Activated CD8-positive, alpha-beta memory T cell treated with anti-CD3 and anti-CD28 coated beads, Interleukin-2, amount 10 ng/mL, durations not matched to agents 7 days and 5 days (primary cell): Measurements from ENCODE around the gene TOR1B. TPM values are rescaled to one million over a fixed set of nuclear protein-coding genes. Genes with fewer than 3 reads are reported as not detected.
"Not testable (repeated sequence)": the region's sequence is repeated elsewhere in the genome, so short reads cannot be mapped to it uniquely, and the experiment has no call there.

Experiments used
- ATAC-seq: fragments of 150-1000 bp; cut with Tn5 transposase; one replicate; pipeline ENCODE4 v1.10.0; 2021; ENCODE audit warnings: moderate library complexity
- CTCF ChIA-PET: fragments of 350-600 bp; sonication (Branson Sonifier 250); formaldehyde crosslinking; loops from one replicate; lab custom pipeline; 2021; ENCODE audit warnings: antibody characterized with exemption; lab: Charles Lee
- DNase-seq: peaks from one replicate; pipeline ENCODE4 v3.0.0-alpha.2; 2020
- H3K27ac Mint-ChIP-seq: one replicate; pipeline ENCODE4 v1.8.0; 2021; ENCODE audit warnings: mild to moderate bottlenecking, mixed read lengths
- H3K27me3 Mint-ChIP-seq: one replicate; pipeline ENCODE4 v1.8.0; 2021; ENCODE audit warnings: mixed read lengths
- H3K36me3 Mint-ChIP-seq: one replicate; pipeline ENCODE4 v1.8.0; 2021; ENCODE audit warnings: mild to moderate bottlenecking, mixed read lengths
- H3K4me1 Mint-ChIP-seq: one replicate; pipeline ENCODE4 v1.8.0; 2021; ENCODE audit warnings: mixed read lengths
- H3K4me3 Mint-ChIP-seq: one replicate; pipeline ENCODE4 v1.8.0; 2021; ENCODE audit warnings: mild to moderate bottlenecking, moderate library complexity, mixed read lengths
- H3K9me3 Mint-ChIP-seq: one replicate; pipeline ENCODE4 v1.8.0; 2022; ENCODE audit warnings: low read depth, mixed read lengths
- total RNA-seq, 2 experiments: library from RNA; stranded (reverse); gene quantifications; one replicate each; pipeline ENCODE4 v1.2.3, GENCODE V29; 2021

TOR1B gene, protein sequence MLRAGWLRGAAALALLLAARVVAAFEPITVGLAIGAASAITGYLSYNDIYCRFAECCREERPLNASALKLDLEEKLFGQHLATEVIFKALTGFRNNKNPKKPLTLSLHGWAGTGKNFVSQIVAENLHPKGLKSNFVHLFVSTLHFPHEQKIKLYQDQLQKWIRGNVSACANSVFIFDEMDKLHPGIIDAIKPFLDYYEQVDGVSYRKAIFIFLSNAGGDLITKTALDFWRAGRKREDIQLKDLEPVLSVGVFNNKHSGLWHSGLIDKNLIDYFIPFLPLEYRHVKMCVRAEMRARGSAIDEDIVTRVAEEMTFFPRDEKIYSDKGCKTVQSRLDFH
- 10 to 100 TPM; 30.1 to 31.5 TPM for total RNA-seq

DNA sequence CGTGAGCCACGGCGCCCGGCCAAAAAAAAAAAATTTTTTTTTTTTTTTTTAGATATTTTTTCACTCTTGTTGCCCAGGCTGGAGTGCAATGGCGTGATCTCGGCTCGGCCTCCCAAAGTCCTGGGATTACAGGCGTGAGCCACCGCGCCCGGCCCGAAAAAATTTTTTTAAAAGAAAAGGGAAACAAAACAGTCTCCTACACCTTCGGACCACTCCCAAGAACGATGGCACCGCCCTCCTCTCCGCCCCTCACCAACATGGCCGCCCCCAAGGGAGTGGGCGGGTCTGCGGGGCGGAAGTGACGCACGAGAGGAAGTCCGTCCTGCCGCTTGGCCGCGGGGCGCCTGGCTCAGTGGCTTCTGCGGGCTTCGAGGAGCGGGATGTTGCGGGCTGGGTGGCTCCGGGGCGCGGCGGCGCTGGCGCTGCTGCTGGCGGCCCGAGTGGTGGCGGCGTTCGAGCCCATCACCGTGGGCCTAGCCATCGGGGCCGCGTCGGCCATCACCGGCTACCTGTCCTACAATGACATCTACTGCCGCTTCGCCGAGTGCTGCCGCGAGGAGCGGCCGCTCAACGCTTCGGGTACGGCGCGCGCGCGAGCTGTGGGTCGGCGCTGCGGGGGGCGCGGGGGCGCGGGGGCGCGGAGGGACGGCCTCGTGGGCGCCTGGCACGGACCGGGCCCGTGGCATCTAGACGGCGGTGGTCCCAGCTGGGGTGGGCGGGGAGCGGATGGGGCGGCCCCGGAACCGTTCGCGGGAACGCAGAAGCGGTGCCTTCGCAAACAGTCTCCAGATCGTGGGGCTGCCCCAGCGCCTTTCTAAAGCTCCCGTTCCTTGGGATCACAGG, at the start of gene TOR1B:
Gene TOR1B (plus strand): TSS at position 352 of the 843 bp plus-strand sequence. CDS start 29 bp downstream, at position 381.
- H3K9me3 Mint-ChIP-seq: no peaks in the 10 kb centered on the region

DNA sequence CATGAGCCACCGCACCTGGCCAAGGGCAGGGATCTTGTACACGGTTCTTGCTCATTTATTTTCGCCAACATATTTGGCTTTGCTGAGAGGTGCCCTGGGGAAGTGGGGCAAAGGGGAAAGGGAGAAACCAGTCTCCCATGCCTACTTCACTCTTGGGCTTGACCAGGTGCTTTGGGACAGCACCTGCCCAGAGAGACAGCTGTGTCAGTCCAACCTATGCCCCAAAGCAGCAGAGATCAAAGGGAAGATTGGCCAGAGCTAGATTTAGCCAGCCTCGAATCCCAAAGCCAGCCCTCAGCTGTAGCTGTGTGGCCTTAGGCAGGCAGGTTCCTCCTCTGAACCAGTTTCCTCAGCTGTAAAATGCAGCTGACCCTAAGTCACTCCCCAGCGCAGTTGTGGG, 47.8 kb upstream of the TOR1B start:
- CTCF ChIA-PET: interaction anchor here (1.1 to 5.1 kb wide), 5 partner anchors 9 to 29 kb away, joined by 3 to 25 read pairs (median 4); no protein-coding TSS in a partner anchor
- peaks cover 11% of the 10 kb centered on the region for H3K4me1 Mint-ChIP-seq
- peaks cover 22% of the 10 kb centered on the region for H3K27me3 Mint-ChIP-seq
- ATAC-seq (no peak), DNase-seq (no peak)
- no peaks in the 10 kb centered on the region for H3K36me3 Mint-ChIP-seq
- H3K4me3 Mint-ChIP-seq: no peak overlapping the region
- H3K9me3 Mint-ChIP-seq: no peaks in the 10 kb centered on the region
- H3K27ac Mint-ChIP-seq: no peak overlapping the region

More for the DNA sequence above, at the start of gene TOR1B:
- peaks cover 38% of the 10 kb centered on the region for H3K4me1 Mint-ChIP-seq
- H3K4me3 Mint-ChIP-seq: peak within 1 kb of the TSS; percentile 77
- peak; percentile 94 for ATAC-seq
- H3K27ac Mint-ChIP-seq: peak within 1 kb of the TSS; percentile 92
- H3K27me3 Mint-ChIP-seq: no peaks in the 10 kb centered on the region
- CTCF ChIA-PET: interaction anchor here (0.7 to 1.3 kb wide), 6 partner anchors 19 to 433 kb away, joined by 3 to 5 read pairs (median 3); no protein-coding TSS in a partner anchor
- peaks cover 29% of the 10 kb centered on the region for H3K36me3 Mint-ChIP-seq
- DNase-seq: peak; percentile 97

DNA sequence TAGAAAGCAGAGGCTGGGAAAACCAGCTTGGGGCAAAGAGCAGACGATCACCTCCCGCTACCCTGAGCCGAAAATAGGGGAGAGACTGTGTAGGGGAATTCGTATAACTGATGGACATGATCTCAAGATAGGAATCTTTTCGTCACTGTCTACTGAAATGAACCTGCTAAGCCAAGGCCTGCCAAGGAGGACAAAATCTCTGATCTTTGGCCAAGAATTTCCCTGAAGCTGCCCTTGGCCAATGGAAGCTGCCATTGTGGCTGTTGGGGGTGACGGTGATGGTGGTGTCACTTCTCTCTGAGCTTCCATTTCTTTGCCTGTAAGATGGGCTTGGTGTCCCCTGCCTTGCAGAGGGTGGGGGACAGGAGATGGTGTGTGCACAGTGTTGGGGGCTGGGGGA, 46.8 kb upstream of the TOR1B start:
- DNase-seq: no peak

DNA sequence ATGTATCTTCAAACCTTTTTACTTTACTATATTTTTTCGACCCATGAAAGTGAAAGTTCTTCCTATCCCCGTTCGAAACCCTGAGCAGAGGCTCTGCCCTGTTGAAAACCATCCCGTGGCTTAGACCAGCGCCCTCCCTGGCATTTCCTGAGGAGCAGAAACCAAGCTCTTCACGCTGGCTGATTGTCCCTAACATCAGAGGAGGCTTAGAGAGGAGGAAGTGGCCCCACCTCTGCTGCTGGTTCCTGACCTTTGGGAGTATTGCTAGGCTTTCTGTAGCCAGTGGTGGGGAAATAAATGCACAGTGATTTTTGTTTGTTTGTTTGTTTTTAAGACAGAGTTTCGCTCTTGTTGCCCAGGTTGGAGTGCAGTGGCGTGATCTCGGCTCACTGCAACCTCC, 45.9 kb upstream of the TOR1B start:
- no peak overlapping the region for H3K27ac Mint-ChIP-seq
- H3K4me3 Mint-ChIP-seq: no peak overlapping the region
- peaks cover 24% of the 10 kb centered on the region for H3K27me3 Mint-ChIP-seq
- H3K4me1 Mint-ChIP-seq: peaks cover 11% of the 10 kb centered on the region
- ATAC-seq (no peak), DNase-seq (no peak)
- H3K9me3 Mint-ChIP-seq: no peaks in the 10 kb centered on the region
- H3K36me3 Mint-ChIP-seq: no peaks in the 10 kb centered on the region
- CTCF ChIA-PET: interaction anchor here (5.1 kb wide), 1 partner anchor 19 kb away, joined by 25 read pairs; no protein-coding TSS in a partner anchor

More for the DNA sequence above, 46.8 kb upstream of the TOR1B start:
- CTCF ChIA-PET: interaction anchor here (1.3 to 5.1 kb wide), 3 partner anchors 10 to 28 kb away, joined by 3 to 25 read pairs (median 4); no protein-coding TSS in a partner anchor
- H3K27ac Mint-ChIP-seq: no peak overlapping the region
- no peak for ATAC-seq
- H3K4me3 Mint-ChIP-seq: no peak overlapping the region
- no peaks in the 10 kb centered on the region for H3K36me3 Mint-ChIP-seq
- no peaks in the 10 kb centered on the region for H3K9me3 Mint-ChIP-seq
- H3K27me3 Mint-ChIP-seq: peaks cover 22% of the 10 kb centered on the region
- peaks cover 11% of the 10 kb centered on the region for H3K4me1 Mint-ChIP-seq

DNA sequence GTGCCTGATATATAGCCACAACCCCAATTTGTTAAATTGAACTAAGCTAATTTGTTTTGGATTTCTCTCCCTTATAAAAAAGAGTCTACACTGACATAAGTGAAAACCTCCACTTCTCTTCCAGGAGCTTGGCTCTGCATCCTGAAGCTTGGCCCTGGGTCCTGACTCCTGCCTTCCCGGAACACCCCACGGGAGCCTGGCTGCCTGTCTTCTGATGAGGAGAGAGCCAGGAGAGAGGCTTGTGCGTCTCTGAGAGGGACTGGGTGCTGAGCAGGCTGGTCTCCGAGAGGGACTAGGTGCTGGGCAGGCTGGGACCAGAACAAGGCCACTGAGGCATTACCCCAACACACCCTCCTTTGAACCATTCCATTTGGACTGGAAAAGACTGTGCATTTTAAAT, 43.7 kb upstream of the TOR1B start:
- H3K9me3 Mint-ChIP-seq: no peaks in the 10 kb centered on the region
- CTCF ChIA-PET: interaction anchor here (1.2 to 1.4 kb wide), 2 partner anchors 21 to 31 kb away, joined by 3 read pairs; no protein-coding TSS in a partner anchor
- H3K4me3 Mint-ChIP-seq: no peak overlapping the region
- peaks cover 12% of the 10 kb centered on the region for H3K27me3 Mint-ChIP-seq
- no peak for ATAC-seq
- H3K4me1 Mint-ChIP-seq: peaks cover 8% of the 10 kb centered on the region
- DNase-seq: no peak
- H3K27ac Mint-ChIP-seq: no peak overlapping the region
- no peaks in the 10 kb centered on the region for H3K36me3 Mint-ChIP-seq

DNA sequence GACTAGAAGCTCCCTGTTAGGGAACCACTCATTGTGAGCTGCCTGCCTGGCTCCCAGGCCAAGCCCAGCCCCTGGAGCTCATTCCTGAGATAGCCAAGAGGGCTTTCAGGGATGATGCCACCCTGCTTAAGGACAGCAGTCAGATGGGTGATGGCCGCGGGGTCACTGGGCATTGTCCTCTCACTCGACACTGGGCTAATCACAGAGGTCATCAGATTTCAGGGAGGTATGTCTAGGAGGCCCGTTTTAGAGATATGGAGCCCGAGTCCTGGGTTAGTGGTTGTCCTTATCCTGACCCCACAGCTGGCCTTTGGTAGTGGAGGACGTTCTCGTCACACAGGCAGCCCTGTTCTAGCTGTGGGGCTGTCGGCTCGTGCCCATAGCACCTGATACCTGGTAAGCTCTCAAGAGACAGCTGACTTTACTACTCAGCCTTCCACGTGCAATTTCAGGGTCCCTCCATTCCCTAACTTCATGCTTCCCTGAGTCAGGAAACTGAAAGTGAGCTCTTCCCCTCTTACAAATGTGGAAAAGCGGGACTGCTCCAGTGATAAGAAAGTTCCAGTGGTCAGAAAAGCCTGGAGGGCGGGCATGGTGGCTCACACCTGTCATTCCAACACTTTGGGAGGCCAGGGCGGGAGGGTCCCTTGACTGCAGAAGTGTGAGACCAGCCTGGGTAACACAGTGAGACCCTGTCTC, 43.0 kb upstream of the TOR1B start:
- ATAC-seq: no peak
- H3K36me3 Mint-ChIP-seq: no peaks in the 10 kb centered on the region
- CTCF ChIA-PET: interaction anchor here (0.7 to 1.4 kb wide), 3 partner anchors 20 to 30 kb away, joined by 3 read pairs; no protein-coding TSS in a partner anchor
- H3K9me3 Mint-ChIP-seq: no peaks in the 10 kb centered on the region
- H3K4me1 Mint-ChIP-seq: peaks cover 8% of the 10 kb centered on the region
- no peak for DNase-seq
- no peak overlapping the region for H3K27ac Mint-ChIP-seq
- H3K27me3 Mint-ChIP-seq: peaks cover 12% of the 10 kb centered on the region
- no peak overlapping the region for H3K4me3 Mint-ChIP-seq

DNA sequence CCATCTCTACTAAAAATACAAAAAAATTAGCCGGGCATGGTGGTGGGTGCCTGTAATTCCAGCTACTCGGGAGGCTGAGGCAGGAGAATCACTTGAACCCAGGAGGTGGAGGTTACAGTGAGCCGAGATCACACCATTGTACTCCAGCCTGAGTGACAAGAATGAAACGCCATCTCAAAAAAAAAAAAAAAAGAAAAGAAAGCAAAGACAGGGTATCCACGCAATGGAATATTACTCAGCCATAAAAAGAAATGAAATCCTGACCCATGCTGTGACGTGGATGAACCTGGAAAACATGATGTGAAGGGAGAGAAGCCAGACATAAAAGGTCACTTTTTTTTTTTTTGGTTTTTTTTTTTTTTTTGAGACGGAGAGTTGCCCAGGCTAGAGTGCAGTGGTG, 42.2 kb upstream of the TOR1B start:
- ATAC-seq, H3K4me3 Mint-ChIP-seq, DNase-seq, H3K27ac Mint-ChIP-seq, H3K36me3 Mint-ChIP-seq, H3K9me3 Mint-ChIP-seq, H3K4me1 Mint-ChIP-seq: not testable (repeated sequence)
- peaks cover 12% of the 10 kb centered on the region for H3K27me3 Mint-ChIP-seq
- CTCF ChIA-PET: interaction anchor here (0.7 kb wide), 1 partner anchor 21 kb away, joined by 3 read pairs; no protein-coding TSS in a partner anchor

DNA sequence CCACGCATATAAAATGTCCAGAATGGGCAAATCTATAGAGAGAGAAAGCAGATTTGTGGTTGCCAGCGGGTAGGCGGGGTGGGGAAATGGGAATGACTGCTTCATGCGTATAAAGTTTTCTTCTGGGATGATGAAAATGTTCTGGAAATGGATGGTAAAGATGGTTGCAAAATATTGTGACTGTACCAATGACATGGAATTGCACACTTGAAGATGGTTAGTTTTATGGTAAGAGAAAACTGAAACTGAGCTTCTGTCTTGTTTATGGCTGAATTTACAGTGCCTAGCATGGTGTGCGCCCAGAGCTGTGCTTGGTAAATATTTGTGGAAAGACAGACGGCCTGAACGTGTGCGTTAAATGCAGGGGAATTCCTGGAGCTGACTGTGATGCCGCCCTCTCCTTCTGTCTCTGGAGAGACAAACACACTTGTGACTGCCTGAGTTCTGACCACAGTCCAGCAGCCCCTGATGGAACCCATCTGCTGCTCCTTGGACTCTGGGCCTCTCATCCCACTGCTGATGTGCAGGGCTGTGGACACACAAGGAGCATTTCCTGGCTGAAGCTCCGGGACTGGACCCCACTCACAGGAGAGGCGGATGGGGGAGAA, 41.6 kb upstream of the TOR1B start:
- H3K4me1 Mint-ChIP-seq: peaks cover 8% of the 10 kb centered on the region
- ATAC-seq: no peak
- H3K4me3 Mint-ChIP-seq: no peak overlapping the region
- no peaks in the 10 kb centered on the region for H3K9me3 Mint-ChIP-seq
- CTCF ChIA-PET: no interaction called here
- H3K36me3 Mint-ChIP-seq: no peaks in the 10 kb centered on the region
- H3K27ac Mint-ChIP-seq: no peak overlapping the region
- DNase-seq: no peak
- peaks cover 12% of the 10 kb centered on the region for H3K27me3 Mint-ChIP-seq

DNA sequence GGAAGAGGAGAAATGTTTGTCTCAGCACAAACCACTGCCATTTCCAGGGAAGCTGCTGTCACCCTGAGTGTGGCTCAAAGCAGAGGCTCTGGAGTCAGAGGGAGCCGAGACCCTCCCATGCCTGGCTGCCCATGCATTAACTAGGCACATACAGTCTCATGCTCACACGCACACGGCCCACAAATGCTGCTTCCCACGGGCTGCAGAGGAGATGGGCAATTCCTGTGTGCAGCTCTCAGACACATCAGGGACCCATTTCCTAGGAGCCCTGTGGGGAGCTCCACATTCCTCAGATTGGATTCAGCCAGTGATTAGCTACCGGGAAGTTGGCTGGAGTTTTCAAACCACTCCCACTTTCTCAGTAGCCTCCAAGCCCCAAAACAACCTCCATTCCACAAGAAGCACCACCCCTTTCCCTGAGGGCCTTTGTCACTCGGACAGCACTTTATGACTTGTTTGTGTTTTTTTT, 41.0 kb upstream of the TOR1B start:
- ATAC-seq (no peak), DNase-seq (no peak)
- H3K9me3 Mint-ChIP-seq: no peaks in the 10 kb centered on the region
- H3K27ac Mint-ChIP-seq: no peak overlapping the region
- peaks cover 10% of the 10 kb centered on the region for H3K4me1 Mint-ChIP-seq
- peaks cover 12% of the 10 kb centered on the region for H3K27me3 Mint-ChIP-seq
- H3K4me3 Mint-ChIP-seq: no peak overlapping the region
- CTCF ChIA-PET: no interaction called here
- no peaks in the 10 kb centered on the region for H3K36me3 Mint-ChIP-seq

DNA sequence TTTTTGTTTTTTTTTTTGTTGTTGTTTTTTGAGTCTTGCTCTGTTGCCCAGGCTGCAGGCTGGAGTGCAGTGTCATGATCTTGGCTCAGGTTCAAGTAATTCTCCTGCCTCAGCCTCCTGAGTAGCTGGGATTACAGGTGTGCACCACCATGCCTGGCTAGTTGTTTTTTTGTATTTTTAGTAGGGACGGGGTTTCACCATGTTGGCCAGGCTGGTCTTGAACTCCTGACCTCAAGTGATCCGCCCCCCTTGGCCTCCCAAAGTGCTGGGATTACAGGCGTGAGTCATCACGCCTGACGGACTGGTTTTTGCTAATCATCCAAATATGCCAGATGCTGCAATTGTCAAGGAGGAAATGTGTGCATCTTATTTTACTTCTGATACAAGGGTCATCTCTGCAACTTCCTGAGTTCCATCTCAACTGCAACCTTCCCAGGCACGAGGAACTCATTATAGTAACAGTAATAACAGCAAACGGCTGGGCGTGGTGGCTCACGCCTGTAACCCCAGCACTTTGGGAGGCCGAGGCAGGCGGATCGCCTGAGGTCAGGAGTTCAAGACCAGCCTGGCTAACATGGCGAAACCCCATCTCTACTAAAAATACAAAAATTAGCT, 40.5 kb upstream of the TOR1B start:
- not testable (repeated sequence) for ATAC-seq, H3K36me3 Mint-ChIP-seq, H3K9me3 Mint-ChIP-seq, H3K4me3 Mint-ChIP-seq, H3K4me1 Mint-ChIP-seq, H3K27ac Mint-ChIP-seq, DNase-seq
- CTCF ChIA-PET: interaction anchor here (0.7 to 6.1 kb wide), 2 partner anchors 11 to 25 kb away, joined by 3 to 21 read pairs; no protein-coding TSS in a partner anchor
- peaks cover 12% of the 10 kb centered on the region for H3K27me3 Mint-ChIP-seq

DNA sequence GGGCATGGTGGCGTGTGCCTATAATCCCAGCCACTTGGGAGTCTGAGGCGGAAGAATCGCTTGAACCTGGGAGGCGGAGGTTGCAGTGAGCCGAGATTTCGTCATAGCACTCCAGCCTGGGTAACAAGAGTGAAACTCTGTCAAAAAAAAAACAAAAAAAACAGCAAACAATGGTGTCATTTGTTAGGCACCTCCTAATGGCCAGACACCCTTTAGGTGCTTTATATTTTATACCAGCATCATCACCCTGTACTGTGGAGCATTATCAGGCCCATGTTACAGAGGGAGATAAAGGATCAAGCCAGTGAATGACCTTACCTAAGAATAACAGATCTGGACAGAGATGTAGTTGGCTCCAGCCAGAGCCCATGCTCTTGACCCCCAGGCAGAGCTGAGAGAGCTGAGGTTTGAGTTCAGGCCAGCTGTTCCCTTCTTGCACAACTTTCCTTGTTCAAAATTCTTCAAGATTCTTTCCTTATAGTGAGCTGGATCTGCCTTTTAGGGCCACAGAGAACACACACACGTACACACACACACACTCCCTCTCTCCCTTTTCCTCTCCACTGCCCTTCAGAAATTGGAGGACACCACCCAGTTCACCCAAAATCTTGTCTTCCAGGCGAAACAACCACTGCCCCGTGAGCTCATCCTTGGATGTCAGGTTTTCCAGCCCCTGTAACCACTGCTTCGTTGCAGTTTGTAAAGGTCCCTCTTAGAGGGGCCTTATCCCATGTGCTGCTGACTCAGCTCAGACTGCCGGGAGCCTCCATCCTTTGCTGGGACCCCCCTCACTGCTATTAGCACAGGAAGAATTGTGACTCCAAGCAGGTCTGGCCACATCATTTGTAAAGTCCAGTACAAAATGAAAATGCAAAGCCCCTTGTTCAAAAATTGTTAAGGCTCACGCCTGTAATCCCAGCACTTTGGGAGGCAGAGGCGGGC, 39.7 kb upstream of the TOR1B start:
- DNase-seq: no peak
- CTCF ChIA-PET: interaction anchor here (0.7 to 6.1 kb wide), 2 partner anchors 11 to 26 kb away, joined by 3 to 21 read pairs; no protein-coding TSS in a partner anchor
- no peak for ATAC-seq
- H3K4me1 Mint-ChIP-seq: peaks cover 4% of the 10 kb centered on the region
- no peak overlapping the region for H3K27ac Mint-ChIP-seq
- no peaks in the 10 kb centered on the region for H3K9me3 Mint-ChIP-seq
- H3K36me3 Mint-ChIP-seq: no peaks in the 10 kb centered on the region
- H3K4me3 Mint-ChIP-seq: no peak overlapping the region
- peaks cover 10% of the 10 kb centered on the region for H3K27me3 Mint-ChIP-seq
